ENCODE results near the gene RFPL2. TPM values are rescaled to one million over a fixed set of nuclear protein-coding genes. Genes with fewer than 3 reads are reported as not detected.

Gene RFPL2
- total RNA-seq, 3 donors from 2014 or later = not detected

DNA sequence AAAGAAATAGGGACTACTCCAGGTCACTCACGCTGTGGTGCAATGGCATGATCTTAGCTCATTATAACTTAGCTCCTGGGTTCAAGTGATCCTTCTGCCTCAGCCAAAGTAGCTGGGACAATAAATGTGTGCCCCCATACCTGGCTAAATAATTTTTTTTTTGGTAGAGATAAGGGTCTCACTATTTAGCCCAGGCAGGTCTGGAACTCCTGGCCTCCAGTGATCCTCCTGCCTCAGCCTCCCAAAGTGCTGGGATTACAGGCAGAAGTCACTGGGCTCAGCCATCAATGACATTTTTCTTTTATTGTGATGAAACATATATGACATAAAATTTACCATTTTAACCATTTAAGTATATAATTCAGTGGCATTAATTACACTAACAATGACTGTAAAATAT is 39.7 kb upstream of the RFPL2 start:
- TF ChIP-seq CTCF (IDR thresholded peaks at IDR 0.05) = no peak
- no peaks in the 10 kb centered on the region for H3K36me3 ChIP-seq (ENCODE audit: low read depth)
- ATAC-seq = no peak

GRCh38 chr22:32240461-32240860 is 35.6 kb upstream of the RFPL2 start:
- intact Hi-C loops (cut with DNase I, micrococcal nuclease) = no loop called here
- H3K4me1 ChIP-seq (ENCODE audit: low read depth) = no peaks in the 10 kb centered on the region
- no peak for TF ChIP-seq CTCF (IDR thresholded peaks at IDR 0.05)
- ATAC-seq (no peak), DNase-seq (no peak)
- no peaks in the 10 kb centered on the region for H3K9me3 ChIP-seq
- no peaks in the 10 kb centered on the region for H3K36me3 ChIP-seq (ENCODE audit: low read depth)
- no peak overlapping the region for H3K4me3 ChIP-seq

More for the DNA sequence above, 39.7 kb upstream of the RFPL2 start:
- Histone ChIP-seq H3K4me3 (no peak overlapping the region), H3K9me3 (no peaks in the 10 kb centered on the region), H3K4me1 (ENCODE audit: low read depth) (no peaks in the 10 kb centered on the region)
- intact Hi-C loops (cut with DNase I, micrococcal nuclease) = no loop called here
- no peak for DNase-seq

GRCh38 chr22:32237906-32238305 is 33.0 kb upstream of the RFPL2 start:
- H3K36me3 ChIP-seq (ENCODE audit: low read depth) = no peaks in the 10 kb centered on the region
- intact Hi-C loops (cut with DNase I, micrococcal nuclease) = no loop called here
- DNase-seq = no peak
- no peak overlapping the region for H3K4me3 ChIP-seq
- peak; percentile 58 for ATAC-seq
- no peaks in the 10 kb centered on the region for H3K9me3 ChIP-seq
- no peak for TF ChIP-seq CTCF (IDR thresholded peaks at IDR 0.05)
- H3K4me1 ChIP-seq (ENCODE audit: low read depth) = no peaks in the 10 kb centered on the region

- intact Hi-C loops (cut with DNase I, micrococcal nuclease) = no loop called here
- no peak for DNase-seq
- TF ChIP-seq CTCF (IDR thresholded peaks at IDR 0.05) = no peak
- Histone ChIP-seq H3K4me3 (no peak overlapping the region), H3K36me3 (ENCODE audit: low read depth) (no peaks in the 10 kb centered on the region), H3K4me1 (ENCODE audit: low read depth) (no peaks in the 10 kb centered on the region), H3K9me3 (no peaks in the 10 kb centered on the region)
- ATAC-seq = no peak
Measured at GRCh38 chr22:32236970-32237369, 32.1 kb upstream of the RFPL2 start.

GRCh38 chr22:32233091-32233490 is 28.2 kb upstream of the RFPL2 start:
- intact Hi-C loops (cut with DNase I, micrococcal nuclease) = no loop called here
- H3K4me3 ChIP-seq = no peak overlapping the region
- DNase-seq (no peak), ATAC-seq (no peak)
- H3K4me1 ChIP-seq (ENCODE audit: low read depth) = no peaks in the 10 kb centered on the region
- no peak for TF ChIP-seq CTCF (IDR thresholded peaks at IDR 0.05)
- H3K36me3 ChIP-seq (ENCODE audit: low read depth) = no peaks in the 10 kb centered on the region
- no peaks in the 10 kb centered on the region for H3K9me3 ChIP-seq

- no peaks in the 10 kb centered on the region for H3K36me3 ChIP-seq (ENCODE audit: low read depth)
- no peaks in the 10 kb centered on the region for H3K4me1 ChIP-seq (ENCODE audit: low read depth)
- DNase-seq (no peak), ATAC-seq (no peak)
- TF ChIP-seq CTCF (IDR thresholded peaks at IDR 0.05) = no peak
- H3K9me3 ChIP-seq = no peaks in the 10 kb centered on the region
- intact Hi-C loops (cut with DNase I, micrococcal nuclease) = no loop called here
- no peak overlapping the region for H3K4me3 ChIP-seq
Measured at GRCh38 chr22:32232191-32232830, 27.4 kb upstream of the RFPL2 start.

Data from mucosa of descending colon (tissue), 3 donors.